H1 (cell line): Measurements from ENCODE around the gene PIBF1. TPM values are rescaled to one million over a fixed set of nuclear protein-coding genes. Genes with fewer than 3 reads are reported as not detected.

Source experiments
- CTCF ChIP-seq, 3 experiments: IDR thresholded peaks; 1 replicate in 2 of 3; 2 replicates in 1 of 3; pipeline versions ENCODE4 v1.5.1 to v1.6.1; 2011; ENCODE audit warnings: low read length in 3 of 3, mild to moderate bottlenecking in 3 of 3, inconsistent platforms in 2 of 3, low read depth in 1 of 3, moderate library complexity in 1 of 3; ENCODE audit not compliant: insufficient read depth in 1 of 3; ENCODE audit errors: control extremely low read depth in 1 of 3
- EGR1 ChIP-seq: IDR thresholded peaks from 2 replicates; pipeline ENCODE4 v1.6.1; 2011; ENCODE audit warnings: low read depth, low read length, borderline replicate concordance
- MAX ChIP-seq: IDR thresholded peaks from 2 replicates; pipeline ENCODE4 v1.6.1; 2012; ENCODE audit warnings: inconsistent platforms
- POU5F1 ChIP-seq: IDR thresholded peaks from 2 replicates; pipeline ENCODE4 v1.6.1; 2011; ENCODE audit warnings: low read depth, mild to moderate bottlenecking, low read length, moderate library complexity
- polyA plus RNA-seq, 7 experiments: library from polyadenylated mRNA; depleted of rRNA in 3 of 7; stranded (reverse) in 5 of 7; unstranded in 2 of 7; fragments of >200 nt in 5 of 7; fragments of 200-250 nt in 2 of 7; gene quantifications; 1 replicate in 5 of 7; 2 replicates in 1 of 7; 4 replicates in 1 of 7; pipeline versions ENCODE4 v1.2.1 to v1.2.3, GENCODE V29; 2011 to 2013; ENCODE audit warnings: missing spikeins in 2 of 7, mixed read lengths in 2 of 7
- total RNA-seq: library from RNA; stranded (reverse); fragmentation: NEBNext Ultra II Directional; extraction: Animal tissue kit (Norgen Biotek cat#: 25700); gene quantifications from 2 replicates; pipeline ENCODE4 v1.2.1, GENCODE V29; 2021

Gene PIBF1
- total and polyA plus RNA-seq, 2 of the 8 experiments (the other 6 are each of a cell fraction or from before 2014, with no cell fraction given) = 1.1 to 13.2 TPM

- TF ChIP-seq CTCF (IDR thresholded peaks at IDR 0.05; ENCODE audit: control extremely low read depth in 1 of 3, insufficient read depth in 1 of 3, low read depth in 1 of 3, low read length in 3 of 3) (no peak), EGR1 (no peak), POU5F1 (no peak), MAX (no peak)
Observed at GRCh38 chr13:72850959-72851677, 69.2 kb downstream of the PIBF1 start (continued).
